PC-3 (cell line): ENCODE measurements around the gene DDX19B.

Source experiments
- EZH2 ChIP-seq: fragments of 300-600 bp; sonication (generic); IDR thresholded peaks from one replicate; pipeline ENCODE4 v1.6.1; 2017; ENCODE audit warnings: antibody characterized with exemption, mild to moderate bottlenecking, low read length; ENCODE audit not compliant: unreplicated experiment
- EZH2phosphoT487 ChIP-seq: fragments of 300-600 bp; sonication (generic); IDR thresholded peaks from 2 replicates; pipeline ENCODE4 v1.6.1; 2018; ENCODE audit warnings: mild to moderate bottlenecking, antibody characterized with exemption, low read length, borderline replicate concordance
- TF ChIP-seq, protein P1 (sequence below): fragments of 300-600 bp; sonication (generic); conservative IDR thresholded peaks from 2 replicates; pipeline ENCODE4 v1.5.1; 2017; ENCODE audit warnings: antibody characterized with exemption, low read depth, mild to moderate bottlenecking, low read length

- TF ChIP-seq, protein P1, sequence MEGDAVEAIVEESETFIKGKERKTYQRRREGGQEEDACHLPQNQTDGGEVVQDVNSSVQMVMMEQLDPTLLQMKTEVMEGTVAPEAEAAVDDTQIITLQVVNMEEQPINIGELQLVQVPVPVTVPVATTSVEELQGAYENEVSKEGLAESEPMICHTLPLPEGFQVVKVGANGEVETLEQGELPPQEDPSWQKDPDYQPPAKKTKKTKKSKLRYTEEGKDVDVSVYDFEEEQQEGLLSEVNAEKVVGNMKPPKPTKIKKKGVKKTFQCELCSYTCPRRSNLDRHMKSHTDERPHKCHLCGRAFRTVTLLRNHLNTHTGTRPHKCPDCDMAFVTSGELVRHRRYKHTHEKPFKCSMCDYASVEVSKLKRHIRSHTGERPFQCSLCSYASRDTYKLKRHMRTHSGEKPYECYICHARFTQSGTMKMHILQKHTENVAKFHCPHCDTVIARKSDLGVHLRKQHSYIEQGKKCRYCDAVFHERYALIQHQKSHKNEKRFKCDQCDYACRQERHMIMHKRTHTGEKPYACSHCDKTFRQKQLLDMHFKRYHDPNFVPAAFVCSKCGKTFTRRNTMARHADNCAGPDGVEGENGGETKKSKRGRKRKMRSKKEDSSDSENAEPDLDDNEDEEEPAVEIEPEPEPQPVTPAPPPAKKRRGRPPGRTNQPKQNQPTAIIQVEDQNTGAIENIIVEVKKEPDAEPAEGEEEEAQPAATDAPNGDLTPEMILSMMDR: no peak
- no peak for TF ChIP-seq EZH2
- no peak for TF ChIP-seq EZH2phosphoT487
These were observed 3.8 kb downstream of the DDX19B start for GRCh38 chr16:70302745-70303144.
